Activated CD4-positive, alpha-beta T cell treated with anti-CD3 and anti-CD28 coated beads, Interleukin-2, Interleukin-4, amounts not matched to agents 100 ng/mL and 50 ng/mL, durations not matched to agents 16 hours and 8 hours (primary cell): ENCODE measurements around the gene PTOV1.

Experiments used
- DNase-seq: peaks from one replicate; pipeline ENCODE4 v3.0.0-alpha.2; 2020; ENCODE audit warnings: low spot score

The PTOV1 gene

GRCh38 chr19:49859682-49860335 lies 8.8 kb downstream of the PTOV1 start:
- no peak for DNase-seq

GRCh38 chr19:49860336-49861102 lies 9.6 kb downstream of the PTOV1 start:
- DNase-seq, result no peak

DNA sequence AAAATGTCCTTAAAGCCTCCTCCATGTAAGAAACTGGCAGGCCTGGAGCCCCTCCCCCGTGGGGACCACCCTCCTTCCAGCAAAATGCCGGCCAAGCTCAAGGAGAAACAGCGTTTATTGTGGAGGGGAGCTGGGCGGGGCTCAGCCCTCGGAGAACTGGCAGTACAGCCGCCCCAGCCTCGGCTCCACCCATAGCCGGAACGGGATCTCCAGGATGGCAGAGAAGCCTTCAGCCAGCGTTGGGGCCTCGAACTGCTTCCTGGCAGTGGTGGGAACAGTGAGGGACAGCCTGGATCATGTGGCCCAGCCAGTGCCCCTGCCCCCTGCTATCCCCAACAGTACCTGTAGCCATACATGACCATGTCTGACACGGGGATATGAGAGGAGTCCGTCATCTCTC lies 10.1 kb downstream of the PTOV1 start:
- no peak for DNase-seq

GRCh38 chr19:49861541-49862378 lies 10.8 kb downstream of the PTOV1 start:
- DNase-seq, result no peak

DNA sequence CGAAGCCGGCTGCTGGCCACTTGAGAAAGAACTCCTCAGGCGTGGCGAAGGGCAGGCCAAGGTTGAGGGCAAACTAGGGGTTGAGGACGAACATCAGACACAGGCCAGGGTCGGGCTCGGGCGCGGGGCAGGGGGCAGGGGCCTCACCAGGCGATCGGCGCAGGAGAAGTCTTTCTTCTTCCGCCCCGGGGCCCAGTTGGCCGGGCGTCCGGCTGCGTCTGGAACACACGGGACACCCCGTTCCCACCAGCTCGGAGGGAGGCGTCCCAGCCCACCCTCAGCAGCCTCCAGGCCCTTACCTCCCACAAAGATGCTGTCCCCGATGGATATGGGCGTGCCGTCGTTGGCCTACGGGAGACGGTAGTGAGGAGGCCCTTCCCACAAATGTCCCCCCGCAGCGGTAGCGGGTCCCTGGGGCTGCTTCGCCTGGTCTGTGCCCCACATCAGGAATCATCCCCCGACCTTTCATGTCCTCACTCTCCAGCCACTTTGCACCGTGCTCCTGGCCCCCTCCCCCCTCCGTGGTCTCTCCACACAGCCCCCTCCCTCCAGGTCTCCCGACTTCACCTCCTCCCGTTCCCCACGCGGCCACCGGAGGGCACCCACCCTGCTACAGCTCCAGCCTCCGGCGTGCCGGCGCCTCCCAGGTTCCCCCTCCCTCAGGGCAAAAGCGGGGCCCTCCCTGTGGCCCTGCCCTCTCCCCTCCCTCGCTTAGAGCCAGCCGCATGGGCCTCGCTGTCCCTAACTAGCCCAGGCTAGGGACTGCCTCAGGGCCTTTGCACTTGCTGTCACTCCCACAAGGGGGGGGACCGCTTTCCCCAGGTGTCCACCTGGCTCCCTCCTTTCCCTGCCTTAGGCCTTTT lies 11.7 kb downstream of the PTOV1 start:
- no peak for DNase-seq

DNA sequence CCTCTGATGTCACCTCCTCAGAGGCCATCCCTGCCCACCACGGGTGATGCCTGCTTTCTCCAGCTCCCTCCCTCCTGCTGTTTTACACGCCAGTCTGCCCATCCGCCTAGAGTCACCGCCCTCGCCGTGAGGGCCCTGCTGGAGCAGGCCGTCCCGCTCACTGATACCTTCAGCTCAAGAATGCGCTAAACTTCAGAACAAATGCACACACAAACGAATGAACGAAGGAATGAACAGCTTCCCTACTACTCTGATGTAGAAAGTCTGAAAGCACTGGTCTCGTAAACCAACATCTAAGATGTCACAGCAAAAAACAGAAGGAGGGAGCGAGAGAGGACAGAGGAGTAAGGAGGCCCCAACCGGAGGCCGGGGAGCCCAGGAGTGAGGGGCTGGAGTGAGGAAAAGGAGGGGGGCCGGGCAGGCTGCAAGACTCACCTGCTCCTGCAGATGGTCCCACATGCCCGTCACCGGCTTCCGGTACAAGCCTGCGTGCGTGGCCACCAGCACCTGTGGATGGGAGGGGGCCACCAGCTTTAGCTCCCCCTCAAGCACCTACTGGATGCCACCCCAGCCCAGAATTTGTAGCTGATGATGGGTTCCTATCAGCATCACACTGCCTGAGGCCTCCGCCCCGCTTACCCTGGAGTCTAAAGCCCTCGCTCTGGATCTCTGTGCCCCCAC lies 12.4 kb downstream of the PTOV1 start:
- no peak for DNase-seq

DNA sequence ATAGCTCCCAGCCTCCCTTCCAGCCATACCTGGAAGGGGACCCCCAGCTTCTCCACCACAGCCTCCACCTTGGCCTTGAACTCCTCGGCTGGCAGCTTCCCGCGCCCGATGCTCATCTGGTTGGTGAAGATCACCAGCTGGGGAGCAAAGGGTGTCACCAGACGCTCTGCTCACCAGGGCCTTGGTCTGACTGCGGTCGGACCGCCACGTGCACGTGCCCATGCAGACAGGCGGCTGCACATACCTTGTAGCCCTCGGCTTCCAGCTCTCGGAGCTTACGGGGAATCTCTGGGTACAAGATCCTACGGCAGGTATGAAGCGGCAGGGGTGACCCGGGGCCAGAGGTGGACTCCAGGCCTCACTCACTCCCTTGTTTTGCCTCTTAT lies 13.0 kb downstream of the PTOV1 start:
- DNase-seq, result no peak

DNA sequence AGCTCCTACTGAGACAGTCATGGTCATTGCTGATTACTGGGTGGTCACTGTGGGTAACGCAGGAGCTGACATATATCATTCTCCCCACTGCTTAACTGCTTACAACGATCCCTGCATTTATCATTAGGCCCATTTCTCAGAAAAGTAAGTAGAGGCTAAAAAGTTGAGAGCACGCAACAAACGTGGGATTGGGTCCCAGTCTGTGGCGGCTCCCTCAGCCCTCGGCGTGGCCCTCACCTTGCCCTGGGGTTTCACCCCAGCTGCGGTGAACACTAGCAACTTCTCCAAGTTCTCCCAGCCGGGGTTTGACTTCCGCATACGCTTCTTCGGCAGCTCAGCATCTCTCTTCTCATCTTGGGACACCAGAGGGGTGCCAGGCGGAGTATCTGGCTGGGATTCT lies 13.9 kb downstream of the PTOV1 start:
- DNase-seq, result no peak

- peak; percentile 85 for DNase-seq
Measured at GRCh38 chr19:49866933-49867782, 16.2 kb downstream of the PTOV1 start, which contains the start of gene PNKP. TSS of gene PNKP (minus strand) at chr19:49867576. CDS start at chr19:49867204, 372 bp downstream.

DNA sequence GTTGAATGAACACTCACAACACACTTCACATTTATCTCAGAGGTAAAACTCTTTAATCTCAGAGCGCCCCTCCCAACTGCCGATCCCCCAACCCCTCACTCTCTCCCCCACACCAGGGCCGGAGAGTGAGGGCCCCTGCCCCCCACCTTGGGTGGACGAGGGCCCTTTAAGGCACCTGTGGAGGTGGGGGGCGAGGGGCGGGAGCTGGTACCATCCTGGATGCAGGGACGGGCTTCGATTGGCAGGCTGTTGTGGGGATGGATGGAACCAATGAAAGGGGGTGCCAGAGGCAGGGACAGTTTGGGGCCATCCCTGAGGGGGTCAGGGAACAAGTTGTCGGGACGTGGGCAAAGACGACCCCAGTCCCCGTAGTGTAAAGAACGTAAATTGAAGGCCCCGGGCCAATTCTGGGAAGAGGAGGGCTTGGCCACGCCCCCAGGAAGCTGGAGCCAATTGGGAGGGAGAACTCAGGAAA lies 18.1 kb downstream of the PTOV1 start:
- DNase-seq, result no peak

GRCh38 chr19:49869484-49870308 lies 18.7 kb downstream of the PTOV1 start:
- DNase-seq, result peak; percentile 99

DNA sequence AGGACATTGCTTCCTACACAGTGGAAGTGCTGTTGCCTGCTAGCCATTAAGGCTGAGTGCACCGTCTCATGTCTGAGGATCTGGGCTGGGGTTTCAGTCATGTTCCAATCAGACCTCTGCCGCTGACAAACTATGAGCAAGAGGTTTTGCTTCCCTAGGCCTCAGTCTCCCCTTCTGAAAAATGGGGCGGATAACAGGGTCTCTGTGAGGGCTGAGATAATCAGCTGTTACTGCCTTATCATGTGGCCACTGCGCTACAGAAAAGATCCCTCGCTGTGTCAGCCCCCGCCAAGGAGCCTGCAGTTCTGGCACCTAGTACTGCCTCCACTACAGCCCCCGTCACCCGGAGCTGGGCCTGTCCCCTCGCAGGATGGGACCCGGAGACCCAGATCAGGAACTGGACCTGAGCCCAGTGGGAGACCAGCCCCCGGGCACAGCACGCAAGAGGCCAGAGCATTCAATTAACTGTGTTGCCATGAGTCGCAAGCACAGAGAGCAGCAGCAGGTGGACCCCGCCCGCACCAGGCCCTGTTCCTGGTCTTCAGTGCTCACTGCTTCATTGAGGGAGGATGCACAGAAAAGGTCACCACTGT lies 19.4 kb downstream of the PTOV1 start:
- no peak for DNase-seq

- DNase-seq, result no peak
Measured at GRCh38 chr19:49871349-49871985, 20.5 kb downstream of the PTOV1 start.

GRCh38 chr19:49872245-49873128 lies 21.5 kb downstream of the PTOV1 start:
- no peak for DNase-seq

GRCh38 chr19:49873129-49873521 lies 22.2 kb downstream of the PTOV1 start:
- no peak for DNase-seq

DNA sequence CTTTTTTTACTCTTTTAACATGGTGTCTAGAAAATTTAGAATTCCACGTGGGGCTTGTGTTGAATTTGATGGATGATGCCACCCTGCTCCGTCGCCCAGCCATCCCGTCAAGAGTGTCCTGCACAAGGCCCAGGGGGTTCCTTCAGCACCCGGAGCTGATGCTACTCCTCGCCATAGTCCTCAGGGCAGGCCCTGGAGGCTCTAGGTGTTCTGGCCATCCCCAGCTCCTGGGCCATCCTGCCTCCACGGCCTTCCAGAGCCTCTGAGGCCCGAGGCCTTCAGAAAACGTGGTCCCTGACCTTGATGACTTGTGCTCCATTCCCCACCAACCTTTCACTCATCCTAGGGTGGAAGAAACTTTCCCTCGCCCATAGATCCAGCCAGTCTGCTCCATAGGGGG lies 22.9 kb downstream of the PTOV1 start:
- DNase-seq, result no peak

DNA sequence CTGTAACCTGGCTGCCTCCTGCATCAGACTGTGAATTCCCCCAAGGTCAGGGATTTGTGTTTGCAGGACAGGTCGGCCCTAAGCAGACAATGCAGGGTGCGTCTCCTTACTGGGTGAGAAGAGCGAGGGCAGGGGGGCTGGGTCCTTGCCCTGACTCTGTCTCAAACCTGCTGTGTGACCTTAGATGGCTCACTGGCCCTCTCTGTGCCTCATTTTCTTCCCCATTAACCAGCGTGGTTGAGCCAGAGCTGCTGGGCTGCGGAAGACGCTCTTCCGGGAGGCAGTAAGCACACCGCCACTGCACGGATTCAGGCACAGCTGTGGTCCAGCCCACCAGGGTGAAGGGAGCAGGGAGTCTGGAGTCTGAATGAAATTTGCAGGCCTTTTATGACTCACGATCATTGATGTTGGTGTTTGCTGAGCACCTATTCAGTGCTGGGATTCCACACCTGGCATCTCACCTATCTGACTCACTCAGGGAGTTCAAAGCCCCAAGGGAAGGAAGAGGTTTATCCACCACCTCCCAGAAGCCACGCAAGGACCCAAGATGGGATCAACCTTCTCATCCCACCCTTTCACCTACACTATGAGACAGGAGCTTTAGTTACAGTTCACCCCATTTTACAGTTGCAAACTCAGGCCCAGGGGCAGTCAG lies 23.7 kb downstream of the PTOV1 start:
- DNase-seq, result no peak
